K562 (cell line): ENCODE results near the gene TF. TPM values are rescaled to one million over a fixed set of nuclear protein-coding genes. Genes with fewer than 3 reads are reported as not detected.

Experiments used
- CREB3L1 ChIP-seq: fragments of 450-650 bp; IDR thresholded peaks from 2 replicates; pipeline ENCODE4 v1.6.1; 2014; ENCODE audit warnings: low read depth, mild to moderate bottlenecking, moderate library complexity, borderline replicate concordance
- CTCFL ChIP-seq: IDR thresholded peaks from 2 replicates; pipeline ENCODE4 v1.6.1; 2011; ENCODE audit warnings: borderline replicate concordance, low read depth, mild to moderate bottlenecking, moderate library complexity, low read length; ENCODE audit not compliant: insufficient read depth, poor library complexity, severe bottlenecking
- E2F6 ChIP-seq, 2 experiments: IDR thresholded peaks; 2 replicates each; pipeline ENCODE4 v1.6.1; 2011; ENCODE audit warnings: borderline replicate concordance in 1 of 2, control low read depth in 1 of 2, low read depth in 1 of 2, low read length in 1 of 2, mild to moderate bottlenecking in 1 of 2, mixed read lengths in 1 of 2, moderate library complexity in 1 of 2; ENCODE audit not compliant: insufficient read depth in 1 of 2, insufficient read length in 1 of 2, poor library complexity in 1 of 2, severe bottlenecking in 1 of 2; ENCODE audit errors: extremely low read depth in 1 of 2
- ERF ChIP-seq: fragments of 450-650 bp; formaldehyde crosslinking; IDR thresholded peaks from 2 replicates; pipeline ENCODE4 v1.4.0; 2020; ENCODE audit warnings: mild to moderate bottlenecking, mixed read lengths
- HDAC2 ChIP-seq: fragments of 450-650 bp; IDR thresholded peaks from 2 replicates; pipeline ENCODE4 v1.6.1; 2016; ENCODE audit warnings: mild to moderate bottlenecking
- HES1 ChIP-seq: fragments of 450-650 bp; IDR thresholded peaks from 2 replicates; pipeline ENCODE4 v1.6.1; 2016; ENCODE audit warnings: low read depth, mild to moderate bottlenecking, moderate library complexity
- NFIC ChIP-seq: fragments of 450-650 bp; IDR thresholded peaks from 2 replicates; pipeline ENCODE4 v1.6.1; 2017; ENCODE audit warnings: mild to moderate bottlenecking, inconsistent platforms
- NR2C2 ChIP-seq, 2 experiments: fragments of 200-800 bp in 1 of 2; sonication (Bioruptor generic) in 1 of 2; sonication (generic) in 1 of 2; formaldehyde crosslinking in 1 of 2; IDR thresholded peaks; 2 replicates each; pipeline versions ENCODE4 v1.6.1 to v1.8.0; 2016 to 2022; ENCODE audit warnings: mild to moderate bottlenecking in 1 of 2, missing compliant biosample characterization in 1 of 2, missing genetic modification characterization in 1 of 2, missing genetic modification reagents in 1 of 2
- NUFIP1 ChIP-seq: fragments of 450-650 bp; IDR thresholded peaks from 2 replicates; pipeline ENCODE4 v1.6.1; 2018; ENCODE audit not compliant: partially characterized antibody
- PHF20 ChIP-seq: fragments of 450-650 bp; IDR thresholded peaks from 2 replicates; pipeline ENCODE4 v1.6.1; 2018; ENCODE audit not compliant: partially characterized antibody
- POLR2A ChIP-seq: fragments of 450-650 bp; conservative IDR thresholded peaks from 2 replicates; pipeline ENCODE4 v1.6.1; 2016
- POLR2AphosphoS5 ChIP-seq: IDR thresholded peaks from 2 replicates; pipeline ENCODE4 v1.6.1; 2011; ENCODE audit warnings: mild to moderate bottlenecking, low read depth, low read length, moderate library complexity; ENCODE audit not compliant: control insufficient read depth, insufficient read depth
- RB1 ChIP-seq: fragments of 450-650 bp; IDR thresholded peaks from 2 replicates; pipeline ENCODE4 v1.6.1; 2017; ENCODE audit warnings: low read depth, mild to moderate bottlenecking
- TAF1 ChIP-seq: IDR thresholded peaks from 2 replicates; pipeline ENCODE4 v1.6.1; 2011; ENCODE audit warnings: mild to moderate bottlenecking, low read length, moderate library complexity; ENCODE audit not compliant: insufficient read depth, control insufficient read depth, severe bottlenecking; ENCODE audit errors: extremely low read depth
- TAF7 ChIP-seq: fragments of 450-650 bp; IDR thresholded peaks from 2 replicates; pipeline ENCODE4 v1.6.1; 2016; ENCODE audit warnings: missing genetic modification characterization, missing compliant biosample characterization
- ZFX ChIP-seq: sonication (generic); formaldehyde crosslinking; IDR thresholded peaks from 2 replicates; pipeline ENCODE4 v1.8.0; 2022; ENCODE audit warnings: mild to moderate bottlenecking, missing genetic modification reagents, moderate library complexity
- ZKSCAN8 ChIP-seq: fragments of 200-800 bp; sonication (Bioruptor generic); IDR thresholded peaks from 2 replicates; pipeline ENCODE4 v1.6.1; 2016; ENCODE audit warnings: missing genetic modification characterization, missing compliant biosample characterization
- ZNF143 ChIP-seq: sonication (generic); formaldehyde crosslinking; IDR thresholded peaks from 2 replicates; pipeline ENCODE4 v1.9.0; 2022; ENCODE audit warnings: mild to moderate bottlenecking, missing genetic modification reagents
- polyA plus RNA-seq, 8 experiments: library from polyadenylated mRNA; depleted of rRNA in 4 of 8; stranded (reverse) in 5 of 8; unstranded in 3 of 8; fragments of >200 nt; fragmentation: Nextera tagmentation in 2 of 8; fragmentation: Illumina TruSeq in 1 of 8; extraction: Ambion mirVana in 2 of 8; extraction: Trizol in 1 of 8; gene quantifications; 2 replicates each; pipeline versions ENCODE4 v1.2.1 to v1.2.3, GENCODE V29; 2011 to 2014; ENCODE audit warnings: inconsistent platforms in 1 of 8, missing spikeins in 1 of 8
- total RNA-seq, 7 experiments: library from RNA; depleted of rRNA in 6 of 7; stranded (reverse); fragments of >200 nt in 6 of 7; fragmentation: Illumina TruSeq in 2 of 7; extraction: Trizol in 2 of 7; gene quantifications; 2 replicates each; pipeline versions ENCODE4 v1.2.1 to v1.2.3, GENCODE V29; 2011 to 2021; ENCODE audit warnings: low replicate concordance in 1 of 7

TF gene
- total and polyA plus RNA-seq, 9 of the 15 experiments (the other 6 are each of a cell fraction or from before 2014, with no cell fraction given): 0.09 to 9.2 (median 3.1) TPM

- peak; percentile 92 for TF ChIP-seq POLR2A
- no peak for TF ChIP-seq ZKSCAN8 (CRISPR knock-in tag)
- TF ChIP-seq HES1: no peak
- TF ChIP-seq NR2C2 (CRISPR knock-in tag; IDR thresholded peaks at IDR 0.05): no peak
- peak; percentile 36; the same call in 1 of the 2 replicates for TF ChIP-seq NR2C2 (tag; IDR thresholded peaks at IDR 0.05)
- TF ChIP-seq POLR2AphosphoS5: peak; percentile 72; the same call in 1 of the 2 replicates
- TF ChIP-seq CREB3L1: peak; percentile 96
- no peak for TF ChIP-seq ERF (CRISPR knock-in tag)
- TF ChIP-seq E2F6 (IDR thresholded peaks at IDR 0.05; ENCODE audit: borderline replicate concordance in 1 of 2, extremely low read depth in 1 of 2, insufficient read depth in 1 of 2, insufficient read length in 1 of 2, low read depth in 1 of 2, low read length in 1 of 2, poor library complexity in 1 of 2, severe bottlenecking in 1 of 2): peak in 1 of 2 experiments; percentile 41
- TF ChIP-seq PHF20: peak; percentile 45
- TF ChIP-seq NFIC: 0 out of 2 replicates have a peak, but pooled peaks have one; percentile 25
- peak; percentile 92 for TF ChIP-seq ZNF143 (CRISPR knock-in tag)
- TF ChIP-seq HDAC2: peak; percentile 57; the same call in 1 of the 2 replicates
- TF ChIP-seq RB1: peak; percentile 70
- TF ChIP-seq TAF1: peak; percentile 58
- peak; percentile 55; the same call in 1 of the 2 replicates for TF ChIP-seq TAF7 (tag)
- peak; percentile 57 for TF ChIP-seq ZFX
- no peak for TF ChIP-seq NUFIP1
- TF ChIP-seq CTCFL: no peak
Measured at GRCh38 chr3:133805702-133806475, 59.7 kb downstream of the TF start, which contains the start of gene SRPRB (continued).
